HEK293T (cell line): ENCODE data around the gene KDM4C.
A peak's percentile ranks its signal among the peaks of the same experiment; 100 is the strongest.

Experiments used
- CTCF ChIA-PET: fragments of 350-600 bp; formaldehyde crosslinking; extraction: SDS; loops from one replicate; lab custom pipeline; 2021; ENCODE audit warnings: antibody characterized with exemption, inconsistent platforms; lab: Yijun Ruan, JAX
- POLR2A ChIA-PET: fragments of 350-600 bp; formaldehyde crosslinking; extraction: SDS; loops from one replicate; lab custom pipeline; 2020; ENCODE audit warnings: antibody characterized with exemption, inconsistent platforms; lab: Yijun Ruan, JAX
- DNase-seq: peaks from one replicate; pipeline ENCODE4 v3.0.0; 2012; ENCODE audit warnings: mixed read lengths; ENCODE audit errors: extremely low spot score
- ARNT ChIP-seq: fragments of 450-650 bp; IDR thresholded peaks from 2 replicates; pipeline ENCODE4 v1.6.1; 2017; ENCODE audit warnings: mild to moderate bottlenecking
- BHLHE40 ChIP-seq: fragments of 450-650 bp; IDR thresholded peaks from 2 replicates; pipeline ENCODE4 v1.6.1; 2016; ENCODE audit warnings: mild to moderate bottlenecking, moderate library complexity, borderline replicate concordance
- CTBP1 ChIP-seq: fragments of 450-650 bp; IDR thresholded peaks from 2 replicates; pipeline ENCODE4 v1.6.1; 2016; ENCODE audit warnings: borderline replicate concordance
- ELF4 ChIP-seq: fragments of 450-650 bp; IDR thresholded peaks from 2 replicates; pipeline ENCODE4 v1.6.1; 2017; ENCODE audit warnings: antibody characterized with exemption
- FOXA1 ChIP-seq: fragments of 450-650 bp; IDR thresholded peaks from 2 replicates; pipeline ENCODE4 v1.6.1; 2016; ENCODE audit warnings: mild to moderate bottlenecking
- FOXK2 ChIP-seq: fragments of 450-650 bp; IDR thresholded peaks from 2 replicates; pipeline ENCODE4 v1.6.1; 2016; ENCODE audit warnings: mild to moderate bottlenecking
- FOXM1 ChIP-seq: fragments of 450-650 bp; IDR thresholded peaks from 2 replicates; pipeline ENCODE4 v1.6.1; 2017; ENCODE audit warnings: mild to moderate bottlenecking, borderline replicate concordance
- HDGF ChIP-seq: fragments of 450-650 bp; IDR thresholded peaks from 2 replicates; pipeline ENCODE4 v1.6.1; 2017; ENCODE audit warnings: antibody characterized with exemption, borderline replicate concordance
- L3MBTL2 ChIP-seq: fragments of 450-650 bp; conservative IDR thresholded peaks from 2 replicates; pipeline ENCODE4 v1.6.1; 2016; ENCODE audit warnings: mild to moderate bottlenecking
- LEF1 ChIP-seq: fragments of 450-650 bp; IDR thresholded peaks from 2 replicates; pipeline ENCODE4 v1.6.1; 2017; ENCODE audit warnings: mild to moderate bottlenecking, borderline replicate concordance
- NFRKB ChIP-seq: fragments of 450-650 bp; IDR thresholded peaks from 2 replicates; pipeline ENCODE4 v1.6.1; 2016; ENCODE audit warnings: mild to moderate bottlenecking, moderate library complexity
- PKNOX1 ChIP-seq: fragments of 450-650 bp; IDR thresholded peaks from 2 replicates; pipeline ENCODE4 v1.6.1; 2016
- SP1 ChIP-seq: fragments of 450-650 bp; IDR thresholded peaks from 2 replicates; pipeline ENCODE4 v1.6.1; 2017
- SUZ12 ChIP-seq: fragments of 450-650 bp; IDR thresholded peaks from 2 replicates; pipeline ENCODE4 v1.6.1; 2016; ENCODE audit warnings: mild to moderate bottlenecking
- TARDBP ChIP-seq: fragments of 450-650 bp; IDR thresholded peaks from 2 replicates; pipeline ENCODE4 v1.6.1; 2016
- ZNF384 ChIP-seq: fragments of 450-650 bp; IDR thresholded peaks from 2 replicates; pipeline ENCODE4 v1.6.1; 2016

KDM4C gene

GRCh38 chr9:7164440-7165330 lies 406.9 kb downstream of the KDM4C start:
- ChIA-PET CTCF (no interaction called here), POLR2A (no interaction called here)
- DNase-seq, result peak; percentile 44
- TF ChIP-seq ZNF384 (no peak), PKNOX1 (peak; percentile 91)

DNA sequence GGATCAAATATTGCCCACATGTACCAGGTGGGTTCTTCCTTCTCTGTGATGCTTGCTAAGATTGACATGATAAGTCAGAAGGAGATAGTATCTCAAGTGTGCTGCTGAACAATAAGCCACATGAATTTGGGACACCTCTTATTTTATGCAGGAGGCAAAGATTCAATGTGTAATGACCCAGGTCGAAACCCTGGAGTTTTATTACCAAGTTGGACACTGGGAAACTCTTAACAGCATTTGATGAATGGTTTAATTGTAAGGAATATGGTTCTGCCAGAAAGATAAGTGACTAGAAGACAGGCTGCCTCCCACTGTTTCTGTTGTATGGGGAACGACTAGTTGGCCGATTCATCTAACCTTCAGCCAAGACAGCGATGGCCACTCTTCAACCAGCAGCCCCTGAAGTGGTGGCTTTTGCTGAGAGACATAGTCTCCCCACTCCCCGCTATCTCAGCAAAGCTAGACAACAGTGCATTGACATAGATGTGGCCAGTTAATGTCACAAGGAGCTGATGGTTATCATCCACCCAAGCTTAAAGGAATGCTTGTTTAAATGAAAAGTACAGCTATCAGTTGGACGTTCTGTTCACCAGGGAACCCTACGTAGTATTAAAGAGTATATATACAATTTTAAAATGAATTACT lies 407.7 kb downstream of the KDM4C start:
- ChIA-PET POLR2A (no interaction called here), CTCF (interaction anchor here (0.7 kb wide), 1 partner anchor 77 kb away, joined by 4 read pairs; no protein-coding TSS in a partner anchor)
- DNase-seq, result peak; percentile 49
- no peak for TF ChIP-seq FOXM1
- no peak for TF ChIP-seq HDGF
- no peak for TF ChIP-seq LEF1
- TF ChIP-seq L3MBTL2, result no peak
- no peak for TF ChIP-seq NFRKB
- no peak for TF ChIP-seq SP1
- TF ChIP-seq SUZ12, result no peak
- no peak for TF ChIP-seq FOXK2
- no peak for TF ChIP-seq ELF4
- no peak for TF ChIP-seq FOXA1
- no peak for TF ChIP-seq ARNT
- TF ChIP-seq ZNF384, result no peak
- no peak for TF ChIP-seq BHLHE40
- peak; percentile 72 for TF ChIP-seq PKNOX1
- TF ChIP-seq CTBP1, result peak; percentile 6; the same call in 1 of the 2 replicates

DNA sequence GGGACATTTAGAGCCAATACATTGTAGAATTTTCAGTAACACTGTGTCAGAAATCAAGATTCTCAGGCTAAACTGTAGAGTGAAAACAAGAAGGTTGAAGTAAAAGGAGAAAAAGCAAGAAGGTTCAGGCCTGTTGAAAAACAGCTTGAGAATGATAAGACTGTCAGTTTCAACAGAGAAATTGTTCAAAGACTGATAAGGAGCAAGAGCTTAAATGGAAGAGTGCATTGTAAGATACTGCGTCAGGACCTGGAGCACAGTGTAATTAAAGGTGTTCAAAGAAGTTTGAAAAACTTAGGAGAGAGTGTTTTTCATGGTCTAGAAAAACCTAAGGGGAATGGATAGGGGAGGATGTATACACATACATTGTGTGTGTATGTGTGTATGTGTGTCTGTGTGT lies 408.3 kb downstream of the KDM4C start:
- no peak for DNase-seq
- CTCF ChIA-PET, result interaction anchor here (0.7 kb wide), 1 partner anchor 77 kb away, joined by 4 read pairs; no protein-coding TSS in a partner anchor
- POLR2A ChIA-PET, result no interaction called here
- TF ChIP-seq SUZ12 (no peak), FOXM1 (no peak), L3MBTL2 (no peak), TARDBP (no peak), ARNT (no peak), CTBP1 (no peak), FOXA1 (no peak), NFRKB (no peak), ZNF384 (no peak), HDGF (no peak), LEF1 (no peak), SP1 (no peak), ELF4 (no peak), FOXK2 (no peak), BHLHE40 (no peak), PKNOX1 (no peak)

- CTCF ChIA-PET, result no interaction called here
- POLR2A ChIA-PET, result no interaction called here
- no peak for DNase-seq
- TF ChIP-seq CTBP1 (no peak), L3MBTL2 (no peak), ELF4 (no peak), SUZ12 (no peak), FOXA1 (no peak), ARNT (no peak), NFRKB (no peak), FOXM1 (no peak)
Measured at GRCh38 chr9:7169717-7170389, 412.1 kb downstream of the KDM4C start.

GRCh38 chr9:7171396-7172153 lies 413.8 kb downstream of the KDM4C start:
- CTCF ChIA-PET, result no interaction called here
- TF ChIP-seq ELF4, result no peak
- no peak for TF ChIP-seq SUZ12
- no peak for TF ChIP-seq SP1
- no peak for TF ChIP-seq TARDBP
- TF ChIP-seq NFRKB, result no peak
- no peak for TF ChIP-seq PKNOX1
- no peak for TF ChIP-seq FOXA1
- TF ChIP-seq FOXK2, result no peak
- TF ChIP-seq CTBP1, result no peak
- DNase-seq, result no peak
- POLR2A ChIA-PET, result no interaction called here
